Neuron (in vitro differentiated cells): Measurements from ENCODE around the gene PSMA7.
"Not testable (repeated sequence)": the region's sequence is repeated elsewhere in the genome, so short reads cannot be mapped to it uniquely, and the experiment has no call there.

Experiments used
- H2AFZ ChIP-seq: one replicate; pipeline ENCODE4 v1.6.1; 2013; ENCODE audit warnings: low read depth, mild to moderate bottlenecking, inconsistent platforms, low read length, moderate library complexity
- H3K27me3 ChIP-seq: one replicate; pipeline ENCODE4 v1.6.1; 2013; ENCODE audit warnings: low read length; ENCODE audit not compliant: insufficient read depth
- H3K36me3 ChIP-seq: one replicate; pipeline ENCODE4 v1.6.1; 2013; ENCODE audit warnings: low read length; ENCODE audit not compliant: insufficient read depth
- H3K4me1 ChIP-seq: one replicate; pipeline ENCODE4 v1.6.1; 2013; ENCODE audit warnings: low read length; ENCODE audit not compliant: insufficient read depth
- H3K4me3 ChIP-seq: 2 replicates; pipeline ENCODE4 v1.5.1; 2013; ENCODE audit warnings: mild to moderate bottlenecking, low read length, moderate library complexity
- H3K9me3 ChIP-seq: one replicate; pipeline ENCODE4 v1.6.1; 2013; ENCODE audit warnings: low read length

PSMA7 gene

GRCh38 chr20:62116558-62117361, 26.4 kb downstream of the PSMA7 start:
- H3K4me3 ChIP-seq, result no peak overlapping the region
- peaks cover 22% of the 10 kb centered on the region for H3K4me1 ChIP-seq
- H3K27me3 ChIP-seq, result no peaks in the 10 kb centered on the region
- H2AFZ ChIP-seq, result no peak overlapping the region
- H3K36me3 ChIP-seq, result no peaks in the 10 kb centered on the region
- peaks cover 11% of the 10 kb centered on the region for H3K9me3 ChIP-seq

DNA sequence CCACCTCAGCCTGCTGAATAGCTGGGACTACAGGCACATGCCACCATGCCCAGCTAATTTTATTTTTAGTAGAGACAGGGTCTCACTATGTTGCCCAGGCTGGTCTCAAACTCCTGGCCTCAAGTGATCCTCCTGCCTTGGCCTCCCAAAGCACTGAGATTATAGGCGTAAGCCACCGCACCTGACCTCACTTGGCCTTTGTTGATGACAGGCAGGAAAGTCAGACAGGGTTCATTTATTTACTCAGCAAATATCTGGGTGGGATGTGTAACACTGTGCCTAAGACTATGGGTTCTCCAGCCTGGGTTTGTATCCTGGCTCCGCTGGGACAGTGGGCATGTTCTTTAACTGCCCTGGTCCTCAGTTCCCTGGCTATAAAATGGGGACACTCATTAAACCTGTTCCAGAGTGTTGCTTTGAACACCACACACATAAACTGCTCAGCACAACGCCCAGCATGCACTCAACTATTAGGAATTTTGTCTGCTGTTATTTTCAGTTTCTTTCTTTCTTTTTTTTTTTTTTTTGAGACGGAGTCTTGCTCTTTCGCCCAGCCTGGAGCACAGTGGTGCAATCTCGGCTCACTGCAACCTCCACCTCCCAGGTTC, 27.3 kb downstream of the PSMA7 start:
- not testable (repeated sequence) for H3K27me3 ChIP-seq, H2AFZ ChIP-seq, H3K4me3 ChIP-seq, H3K36me3 ChIP-seq
- peaks cover 22% of the 10 kb centered on the region for H3K4me1 ChIP-seq
- peaks cover 11% of the 10 kb centered on the region for H3K9me3 ChIP-seq

DNA sequence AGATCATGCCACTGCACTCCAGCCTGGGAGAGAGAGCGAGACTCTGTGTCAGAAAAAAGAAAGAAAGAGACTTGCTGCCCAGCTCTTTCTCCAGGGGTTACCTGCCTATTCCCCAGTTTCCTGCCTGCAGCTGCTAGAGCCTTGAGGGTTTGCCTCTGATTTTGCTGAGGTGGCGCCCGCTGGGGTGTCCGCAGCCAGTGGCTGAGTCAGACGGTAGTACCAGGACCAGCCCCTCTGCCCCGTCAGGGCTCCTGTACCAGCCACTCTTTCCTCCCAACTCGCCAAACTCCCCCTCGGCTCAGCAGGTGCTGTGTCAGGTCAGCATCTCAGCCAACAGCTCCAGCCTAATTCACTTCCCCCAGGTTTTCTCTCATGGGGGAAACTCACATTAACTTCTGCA, 28.3 kb downstream of the PSMA7 start:
- Histone ChIP-seq H3K9me3 (peaks cover 15% of the 10 kb centered on the region), H3K36me3 (no peaks in the 10 kb centered on the region), H3K4me1 (peaks cover 21% of the 10 kb centered on the region), H3K4me3 (no peak overlapping the region), H2AFZ (no peak overlapping the region), H3K27me3 (no peaks in the 10 kb centered on the region)

DNA sequence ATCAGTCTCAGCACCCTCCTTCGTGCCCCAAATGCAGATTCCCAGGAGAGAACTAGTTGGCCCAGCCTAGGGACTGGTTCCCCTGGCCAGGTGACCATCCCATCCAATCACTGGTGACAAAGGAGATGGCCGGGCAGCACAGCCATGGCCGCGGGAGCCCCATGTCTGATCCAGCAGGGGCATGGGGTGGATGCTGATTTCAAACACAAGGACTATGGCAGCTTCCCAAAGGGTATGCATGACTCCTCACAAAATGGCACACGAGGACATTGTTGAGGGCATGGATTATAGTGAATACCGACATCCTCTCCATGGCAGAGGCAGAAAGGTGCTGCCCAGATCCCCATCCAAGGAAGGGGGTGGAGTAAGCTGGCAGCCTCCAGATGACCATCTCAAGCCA, 30.8 kb downstream of the PSMA7 start:
- peaks cover 22% of the 10 kb centered on the region for H3K9me3 ChIP-seq
- no peak overlapping the region for H2AFZ ChIP-seq
- no peaks in the 10 kb centered on the region for H3K36me3 ChIP-seq
- no peaks in the 10 kb centered on the region for H3K27me3 ChIP-seq
- peaks cover 8% of the 10 kb centered on the region for H3K4me1 ChIP-seq
- no peak overlapping the region for H3K4me3 ChIP-seq

DNA sequence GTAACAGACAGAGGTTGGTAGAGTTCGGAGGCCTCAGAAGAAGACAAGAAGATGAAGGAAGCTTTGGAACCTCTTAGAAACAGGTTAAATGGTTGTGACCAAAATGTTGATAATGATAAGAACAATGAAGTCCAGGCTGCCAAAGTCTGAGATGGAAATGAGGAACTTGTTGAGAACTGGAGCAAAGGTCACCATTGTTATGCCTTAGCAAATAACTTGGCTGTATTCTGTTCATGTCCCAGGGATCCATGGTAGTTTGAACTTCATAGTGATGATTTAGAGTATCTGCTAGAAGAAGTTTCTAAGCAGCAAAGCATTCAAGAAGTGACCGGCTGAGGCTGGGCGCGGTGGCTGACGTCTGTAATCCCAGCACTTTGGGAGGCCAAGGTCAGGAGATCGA, 32.0 kb downstream of the PSMA7 start:
- H3K36me3 ChIP-seq, result no peaks in the 10 kb centered on the region
- H3K4me1 ChIP-seq, result no peaks in the 10 kb centered on the region
- no peaks in the 10 kb centered on the region for H3K27me3 ChIP-seq
- H3K9me3 ChIP-seq, result peaks cover 26% of the 10 kb centered on the region
- no peak overlapping the region for H2AFZ ChIP-seq
- no peak overlapping the region for H3K4me3 ChIP-seq

GRCh38 chr20:62105592-62105991, 37.6 kb downstream of the PSMA7 start:
- no peak overlapping the region for H3K4me3 ChIP-seq

GRCh38 chr20:62104791-62105345, 38.3 kb downstream of the PSMA7 start:
- no peaks in the 10 kb centered on the region for H3K4me1 ChIP-seq
- H3K4me3 ChIP-seq, result no peak overlapping the region
- H3K9me3 ChIP-seq, result peaks cover 28% of the 10 kb centered on the region
- no peaks in the 10 kb centered on the region for H3K27me3 ChIP-seq
- no peaks in the 10 kb centered on the region for H3K36me3 ChIP-seq
- H2AFZ ChIP-seq, result no peak overlapping the region

More at GRCh38 chr20:62105592-62105991, 37.6 kb downstream of the PSMA7 start:
- Histone ChIP-seq H3K36me3 (no peaks in the 10 kb centered on the region), H3K9me3 (peaks cover 31% of the 10 kb centered on the region), H2AFZ (no peak overlapping the region), H3K27me3 (no peaks in the 10 kb centered on the region), H3K4me1 (no peaks in the 10 kb centered on the region)

DNA sequence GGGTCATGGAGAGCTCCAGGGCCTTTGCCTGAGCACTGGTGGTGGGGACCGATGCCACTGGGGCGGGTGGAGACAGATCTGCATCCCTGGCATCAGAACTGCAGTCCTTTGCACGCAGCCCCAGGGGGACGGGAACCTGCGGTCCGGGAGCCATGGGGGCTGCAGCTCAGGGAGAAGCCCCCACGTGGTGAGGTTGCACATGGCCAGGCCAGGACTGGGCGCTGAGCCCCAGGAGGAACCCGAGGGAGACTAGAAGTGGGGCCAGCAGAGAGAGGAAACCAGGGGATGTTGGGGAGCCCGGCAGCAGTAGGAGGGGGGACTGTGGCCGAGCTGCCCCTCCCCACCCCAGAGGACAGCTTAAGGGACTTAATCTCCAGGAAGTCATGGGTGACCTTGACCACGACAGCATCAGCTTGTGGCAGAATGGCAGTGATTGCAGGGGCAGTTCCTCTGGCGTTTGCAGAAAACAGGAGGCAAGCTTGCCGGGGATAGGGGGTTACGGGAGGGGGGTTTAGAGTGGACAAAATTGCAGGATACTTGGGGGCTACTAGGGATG, 38.9 kb downstream of the PSMA7 start:
- Histone ChIP-seq H3K4me3 (no peak overlapping the region), H3K4me1 (no peaks in the 10 kb centered on the region)

GRCh38 chr20:62103508-62104233, 39.5 kb downstream of the PSMA7 start:
- no peak overlapping the region for H3K4me3 ChIP-seq
- no peaks in the 10 kb centered on the region for H3K4me1 ChIP-seq
- H3K36me3 ChIP-seq, result no peaks in the 10 kb centered on the region
- H3K27me3 ChIP-seq, result no peaks in the 10 kb centered on the region
- no peak overlapping the region for H2AFZ ChIP-seq
- H3K9me3 ChIP-seq, result peaks cover 28% of the 10 kb centered on the region

More for the DNA sequence above, 38.9 kb downstream of the PSMA7 start:
- Histone ChIP-seq H3K27me3 (no peaks in the 10 kb centered on the region), H3K36me3 (no peaks in the 10 kb centered on the region), H3K9me3 (peaks cover 31% of the 10 kb centered on the region), H2AFZ (no peak overlapping the region)

- Histone ChIP-seq H3K36me3 (no peaks in the 10 kb centered on the region), H2AFZ (no peak overlapping the region), H3K4me3 (no peak overlapping the region), H3K9me3 (peaks cover 21% of the 10 kb centered on the region), H3K27me3 (no peaks in the 10 kb centered on the region), H3K4me1 (no peaks in the 10 kb centered on the region)
Observed at GRCh38 chr20:62101078-62101477, 42.1 kb downstream of the PSMA7 start.

GRCh38 chr20:62097881-62098407, 45.2 kb downstream of the PSMA7 start:
- H3K4me1 ChIP-seq, result no peaks in the 10 kb centered on the region
- H3K4me3 ChIP-seq, result no peak overlapping the region

GRCh38 chr20:62096421-62097380, 46.5 kb downstream of the PSMA7 start:
- Histone ChIP-seq H3K36me3 (no peaks in the 10 kb centered on the region), H2AFZ (no peak overlapping the region), H3K4me1 (no peaks in the 10 kb centered on the region), H3K4me3 (no peak overlapping the region), H3K9me3 (peaks cover 6% of the 10 kb centered on the region), H3K27me3 (no peaks in the 10 kb centered on the region)

More at GRCh38 chr20:62097881-62098407, 45.2 kb downstream of the PSMA7 start:
- H3K27me3 ChIP-seq, result no peaks in the 10 kb centered on the region
- peaks cover 11% of the 10 kb centered on the region for H3K9me3 ChIP-seq
- H2AFZ ChIP-seq, result no peak overlapping the region
- H3K36me3 ChIP-seq, result no peaks in the 10 kb centered on the region
